SHP77 (cell line): ENCODE results near the gene ALOXE3.

Source experiments
- DNase-seq, 2 experiments: peaks; one replicate each; lab custom pipeline; 2025; lab: John Stamatoyannopoulos, UW

Gene ALOXE3

DNA sequence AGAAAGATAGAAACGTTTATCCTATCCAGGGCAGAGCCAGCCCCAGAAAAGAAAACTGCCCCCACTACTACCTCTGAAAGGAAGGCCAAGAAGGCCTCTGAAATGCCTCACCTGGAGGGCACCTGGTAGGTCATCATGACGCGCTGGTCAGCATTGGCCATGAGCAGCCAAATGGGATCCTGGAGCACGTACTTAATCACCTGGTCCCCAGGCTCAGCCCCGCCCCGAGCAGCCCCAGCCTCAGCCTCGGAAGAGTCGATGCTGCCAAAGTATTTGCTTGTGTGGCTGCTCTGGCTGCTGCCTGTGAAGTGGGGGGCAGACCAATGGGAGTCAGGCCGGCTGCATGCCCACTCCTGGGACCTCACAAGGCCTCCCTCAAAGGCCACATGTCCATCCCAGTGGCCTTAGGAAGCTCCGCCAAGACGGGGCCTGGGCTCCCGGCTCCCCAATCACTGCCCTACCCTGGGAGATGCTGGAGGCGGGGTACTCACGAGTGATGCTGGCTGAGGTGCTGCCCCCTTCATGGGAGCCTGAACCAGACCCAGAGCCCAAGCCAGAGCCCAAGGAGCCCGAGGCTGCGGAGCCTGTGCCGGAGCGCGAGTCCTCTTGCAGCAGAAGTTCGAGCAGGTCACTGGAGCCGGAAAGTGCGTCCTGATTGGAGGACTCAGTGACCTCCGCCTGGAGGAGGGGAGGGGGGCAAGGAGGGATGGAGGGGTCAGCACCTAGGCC lies 24.0 kb upstream of the ALOXE3 start:
- DNase-seq: no peak

DNA sequence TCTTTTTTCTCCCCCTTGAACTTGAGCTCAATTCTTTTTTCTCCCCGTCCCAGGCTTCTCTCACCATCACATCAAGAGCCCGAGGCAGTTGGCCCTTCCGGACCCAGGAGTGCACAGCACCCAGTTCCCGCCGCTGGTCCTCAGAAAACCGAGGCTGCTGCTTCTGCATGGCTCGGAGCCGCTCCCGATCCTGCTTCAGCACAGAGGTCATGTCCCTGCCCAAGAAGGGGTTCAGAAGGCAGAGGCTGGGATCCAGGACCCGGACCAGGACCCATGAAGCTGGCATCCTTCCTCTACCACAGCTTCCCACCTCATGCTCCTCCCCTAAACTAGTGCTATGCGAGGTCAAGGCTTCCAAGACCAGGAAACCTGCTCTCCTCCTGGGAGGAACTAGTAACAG lies 23.4 kb upstream of the ALOXE3 start:
- no peak for DNase-seq

DNA sequence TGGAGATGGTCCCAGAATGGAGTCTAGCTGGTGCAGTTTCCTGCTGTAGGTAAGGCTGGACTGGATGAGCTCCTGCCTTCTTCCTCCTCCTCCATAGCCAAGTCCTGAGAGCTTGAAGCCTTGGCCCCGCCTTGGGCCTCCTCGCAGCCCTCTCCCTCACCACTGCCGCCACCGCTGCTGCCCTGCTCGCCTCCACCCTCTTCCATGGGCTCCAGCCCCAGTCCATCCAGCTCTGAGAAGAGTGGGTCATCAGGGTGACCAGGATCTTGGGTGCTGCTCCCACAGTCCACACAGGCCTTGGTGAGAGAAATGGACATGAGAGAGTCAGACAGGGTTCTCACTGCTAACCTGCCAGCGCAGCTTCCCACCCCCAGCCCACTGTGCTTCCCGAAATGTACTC lies 22.7 kb upstream of the ALOXE3 start:
- DNase-seq: no peak

- no peak for DNase-seq
Observed at GRCh38 chr17:8140065-8141029, 22.0 kb upstream of the ALOXE3 start.

DNA sequence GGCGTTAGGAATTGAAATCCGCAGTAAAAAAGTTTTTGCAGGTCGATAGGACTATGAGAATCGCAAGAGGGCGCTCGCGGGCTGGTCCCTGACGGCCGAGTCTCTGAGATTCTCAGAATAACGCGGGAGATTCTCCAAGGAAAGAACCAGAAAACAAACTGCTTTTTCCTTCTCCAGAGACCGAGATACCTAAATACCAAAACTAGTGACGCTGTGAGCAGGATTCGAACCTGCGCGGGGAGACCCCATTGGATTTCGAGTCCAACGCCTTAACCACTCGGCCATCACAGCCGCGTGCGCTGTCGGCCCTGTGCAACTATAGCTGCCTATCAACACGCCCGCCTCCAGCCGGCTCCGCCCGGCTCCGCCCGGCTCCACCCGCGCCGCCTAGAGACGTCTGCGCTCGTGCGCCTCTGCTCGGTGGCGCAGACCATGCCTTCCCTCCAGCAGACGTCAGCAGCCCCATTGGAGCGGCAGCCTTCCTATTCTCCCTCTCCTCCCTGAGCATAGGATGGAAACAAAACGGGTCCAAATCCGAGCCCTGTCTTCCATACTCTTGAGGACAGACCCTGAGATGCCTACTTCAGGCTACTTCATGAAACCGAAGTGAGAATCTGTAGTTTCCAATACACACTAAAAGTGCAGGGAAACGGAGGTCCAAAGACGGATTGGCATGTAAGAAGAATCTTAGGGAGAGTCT lies 20.5 kb upstream of the ALOXE3 start:
- DNase-seq: peak; percentile 99

DNA sequence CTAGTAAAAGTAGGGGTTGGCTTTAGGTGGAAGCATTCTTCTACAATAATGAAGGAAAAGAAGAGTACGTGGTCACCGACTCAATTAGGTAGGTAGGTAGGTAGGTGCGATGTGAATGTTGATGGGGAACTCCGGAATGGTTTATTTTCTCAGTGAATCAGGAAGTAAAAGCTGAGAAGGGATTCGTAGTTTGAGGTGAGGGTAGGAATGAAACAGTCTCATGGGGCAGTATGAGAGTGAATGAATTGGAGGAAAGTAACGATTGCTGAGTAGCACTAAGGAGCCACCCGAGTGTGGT lies 20.0 kb upstream of the ALOXE3 start:
- DNase-seq: no peak

DNA sequence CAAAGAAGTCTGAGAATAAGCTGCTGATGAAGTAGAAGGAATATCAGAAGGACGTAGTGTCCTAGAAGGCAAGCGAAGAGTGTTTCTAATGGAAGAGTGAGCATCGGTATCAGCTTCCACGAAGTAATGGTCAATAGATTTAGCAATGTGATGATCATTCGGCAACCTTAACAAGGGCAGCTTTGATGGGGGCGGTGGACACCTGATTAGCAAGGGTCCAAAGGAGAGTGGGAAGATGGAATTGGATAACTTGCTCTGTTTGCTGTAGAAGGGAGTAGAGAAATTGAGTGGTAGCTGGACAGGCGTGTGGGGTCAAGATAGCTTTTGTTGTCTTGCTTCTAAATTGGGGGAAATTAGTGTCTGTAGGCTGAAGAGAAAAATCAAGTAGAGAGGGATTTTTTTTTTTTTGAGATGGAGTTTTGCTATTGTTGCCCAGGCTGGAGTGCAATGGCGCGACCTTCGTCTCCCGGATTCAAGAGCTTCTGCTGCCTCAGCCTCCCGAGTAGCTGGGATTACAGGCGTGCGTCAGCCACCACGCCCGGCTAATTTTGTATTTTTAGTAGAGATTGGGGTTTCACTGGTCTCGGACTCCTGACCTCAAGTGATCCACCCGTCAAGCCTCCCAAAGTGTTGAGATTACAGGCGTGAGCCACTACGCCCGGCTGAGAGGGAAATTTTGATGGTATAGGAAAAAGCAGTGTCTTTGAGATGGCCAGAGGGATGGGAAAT lies 19.5 kb upstream of the ALOXE3 start:
- DNase-seq: no peak

DNA sequence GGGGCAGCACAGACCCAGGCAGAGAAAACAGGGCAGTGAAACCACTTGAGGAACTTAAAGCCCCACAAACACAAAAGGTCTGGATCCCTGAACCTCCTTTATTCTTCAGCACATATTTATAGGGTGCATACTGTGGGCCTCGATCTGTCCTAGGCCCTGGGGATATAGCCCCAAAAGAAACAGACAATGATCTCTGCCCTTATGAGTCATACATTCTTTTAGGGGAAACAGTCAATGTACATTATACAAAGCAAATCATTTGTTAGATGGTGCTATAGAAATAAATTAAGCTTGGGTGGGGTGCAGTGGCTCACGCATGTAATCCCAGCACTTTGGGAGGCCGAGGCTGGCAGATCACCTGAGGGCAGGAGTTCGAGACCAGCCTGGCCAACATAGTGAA lies 15.6 kb upstream of the ALOXE3 start:
- no peak for DNase-seq

- DNase-seq: no peak
Observed at GRCh38 chr17:8133399-8133798, 15.1 kb upstream of the ALOXE3 start.

- DNase-seq: no peak
Observed at GRCh38 chr17:8131844-8132441, 13.6 kb upstream of the ALOXE3 start.

DNA sequence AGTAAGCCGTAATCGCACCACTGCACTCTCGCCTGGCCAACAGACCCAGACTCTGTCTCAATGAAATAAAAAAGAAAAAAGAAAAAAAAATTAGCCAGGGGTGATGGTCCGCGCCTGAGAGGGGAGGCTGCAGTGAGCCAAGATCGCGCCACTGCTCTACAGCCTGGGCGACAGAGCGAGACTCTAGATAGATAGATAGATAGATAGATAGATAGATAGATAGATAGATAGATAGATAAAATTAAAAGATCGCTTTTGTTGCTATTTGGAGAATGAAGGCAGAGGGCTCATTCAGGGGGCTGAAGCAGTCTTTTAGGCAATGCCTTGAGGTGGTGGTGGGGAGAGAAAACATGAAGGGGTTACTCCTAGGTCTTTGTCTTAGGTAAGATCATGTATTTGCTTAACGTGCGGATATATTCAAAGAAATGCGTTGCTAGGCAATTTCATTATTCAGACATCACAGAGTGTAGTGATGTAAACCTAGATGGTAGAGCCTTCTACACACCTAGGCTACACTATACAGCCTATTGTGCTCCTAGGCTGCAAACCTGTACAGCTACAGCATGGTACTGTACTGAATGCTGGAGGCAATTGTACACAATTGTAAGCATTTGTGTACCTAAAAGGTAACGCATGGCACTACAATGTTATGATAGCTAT lies 9.9 kb upstream of the ALOXE3 start:
- no peak for DNase-seq

DNA sequence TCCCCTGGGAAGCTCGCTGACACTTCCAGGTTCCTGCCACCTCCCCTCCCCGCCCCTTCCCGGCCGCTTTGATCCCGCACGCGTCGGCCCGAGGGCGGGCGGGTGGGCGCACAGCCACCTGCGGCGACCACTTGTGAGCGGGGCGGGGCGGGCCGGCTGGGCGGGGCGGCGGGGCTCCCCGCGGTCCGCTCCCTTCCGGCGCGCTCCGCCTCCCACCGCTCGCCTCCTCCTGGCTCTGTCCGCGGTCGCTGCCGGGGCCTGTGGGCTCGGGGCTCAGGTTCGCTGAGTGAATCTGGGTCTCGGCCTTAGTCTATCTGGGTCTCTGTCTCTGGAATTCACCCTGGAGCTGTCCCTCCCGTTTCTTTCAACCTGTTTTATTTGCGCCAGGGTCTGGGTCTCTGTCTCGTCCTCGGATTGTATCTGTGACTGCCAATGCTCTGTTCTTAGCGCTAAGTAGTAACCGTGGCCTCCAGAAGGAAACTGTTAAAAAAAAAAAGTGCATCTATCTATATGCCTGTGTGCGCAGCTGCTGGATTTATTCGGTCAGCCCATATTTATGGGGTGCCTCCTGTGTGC lies 8.3 kb upstream of the ALOXE3 start:
- DNase-seq: peak; percentile 77 to 87

DNA sequence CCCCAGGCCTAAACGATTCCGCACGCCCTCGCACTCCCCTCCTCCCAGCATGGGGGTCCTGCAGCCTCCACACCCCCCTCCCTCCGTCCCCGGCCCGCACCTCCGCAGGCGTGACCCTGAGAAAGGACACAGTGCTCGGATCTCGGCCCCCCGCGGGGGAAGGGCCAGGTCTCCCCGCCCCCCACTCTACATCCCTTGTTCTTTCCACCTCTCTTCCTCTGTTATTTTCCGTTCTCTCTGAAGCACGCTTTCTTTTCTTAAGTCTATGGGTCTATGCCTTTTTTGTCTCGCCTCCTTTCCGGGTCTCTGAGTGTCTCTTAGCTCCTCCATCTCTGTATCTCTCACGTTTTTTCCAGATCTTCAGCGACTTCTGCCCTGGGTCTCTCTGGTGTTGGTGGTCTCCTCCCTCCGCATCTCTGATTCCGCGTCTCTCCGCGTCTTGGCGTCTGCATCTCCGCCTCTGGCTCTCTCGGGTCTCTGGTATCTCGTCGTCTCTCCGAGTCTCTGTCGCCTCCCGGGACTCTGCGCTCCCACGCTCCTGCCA lies 7.7 kb upstream of the ALOXE3 start:
- DNase-seq: peak; percentile 69 to 73

DNA sequence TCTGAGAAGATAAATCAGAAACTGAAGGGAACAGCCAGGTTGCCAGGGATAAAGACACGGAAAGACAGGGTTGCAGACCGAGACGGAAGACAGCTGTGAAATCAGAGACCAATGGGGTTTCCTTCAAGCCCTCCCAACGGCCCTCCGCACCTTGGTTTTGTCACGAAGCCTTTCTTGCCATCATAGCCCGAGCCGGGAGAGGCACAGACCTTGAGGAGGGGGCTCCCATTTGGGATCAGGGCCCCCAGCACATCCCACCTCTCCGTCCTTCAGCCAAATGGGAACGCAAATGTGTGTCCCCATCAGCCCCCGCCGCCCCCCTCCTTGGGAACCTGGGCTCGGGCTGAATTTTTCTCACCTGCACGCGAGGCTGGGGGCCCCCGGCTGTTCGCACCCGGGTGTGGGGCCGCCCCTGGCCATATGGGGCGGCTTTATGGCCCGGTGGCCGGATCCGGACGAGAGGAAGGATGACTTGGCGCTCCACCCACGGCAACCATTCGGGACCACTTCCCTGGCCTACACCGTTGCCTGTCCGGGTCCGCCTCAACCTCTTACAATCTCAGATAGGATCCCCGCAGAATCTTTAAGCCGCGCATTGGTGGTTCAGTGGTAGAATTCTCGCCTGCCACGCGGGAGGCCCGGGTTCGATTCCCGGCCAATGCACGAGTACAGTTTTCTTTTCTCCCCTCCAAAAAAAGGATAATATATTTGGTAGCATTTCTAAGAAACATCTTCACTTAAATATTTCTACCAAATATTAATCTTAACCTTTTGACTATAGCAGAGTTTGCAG lies 7.0 kb upstream of the ALOXE3 start:
- peak; percentile 79 to 80 for DNase-seq

GRCh38 chr17:8124350-8125153 lies 6.2 kb upstream of the ALOXE3 start:
- DNase-seq: peak; percentile 51 to 66

- peak; percentile 61 to 62 for DNase-seq
Observed at GRCh38 chr17:8123695-8124349, 5.5 kb upstream of the ALOXE3 start, which contains the start of gene HES7. HES7 (minus strand) TSS chr17:8124106; CDS start chr17:8124084, 22 bp downstream.

DNA sequence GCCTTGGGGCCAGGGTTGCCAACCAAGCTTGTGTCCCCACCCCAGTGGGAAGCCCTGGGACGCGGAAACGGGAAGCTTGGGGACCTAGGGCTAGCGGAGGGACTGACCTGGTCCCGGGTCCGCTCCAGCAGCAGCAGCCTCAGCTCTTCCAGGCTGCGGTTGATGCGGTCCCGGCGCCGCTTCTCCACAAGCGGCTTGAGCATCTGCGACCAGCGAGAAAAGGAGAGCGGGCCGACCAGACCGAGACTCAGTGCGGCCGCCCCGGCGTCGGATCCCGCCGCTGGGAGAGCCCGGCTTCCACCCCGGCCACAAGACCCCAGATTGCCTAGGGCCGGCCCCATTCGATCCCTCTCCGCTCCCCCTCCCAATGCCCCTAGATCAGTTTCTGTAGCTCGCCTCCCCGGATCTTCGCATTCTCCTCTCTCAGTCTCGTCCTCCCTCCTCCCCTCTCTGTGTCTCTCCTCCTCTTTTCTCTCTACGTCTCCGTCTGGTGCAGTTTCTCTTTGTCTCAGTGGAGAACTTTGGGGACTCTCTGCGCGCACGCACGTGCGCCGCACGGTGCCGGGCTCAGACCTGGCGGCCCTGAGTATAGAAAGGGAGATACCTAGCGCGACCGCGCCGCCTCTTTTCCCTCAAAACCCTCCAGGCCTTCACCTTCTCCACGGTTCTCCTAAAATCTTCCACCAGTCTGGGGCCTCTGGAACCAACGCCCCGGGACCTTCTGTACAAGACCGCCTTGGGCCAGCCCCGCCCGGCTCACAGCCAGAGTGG lies 4.8 kb upstream of the ALOXE3 start:
- no peak for DNase-seq
